Neural progenitor cell (in vitro differentiated cells): ENCODE measurements around the gene OTULIN. TPM values are rescaled to one million over a fixed set of nuclear protein-coding genes. Genes with fewer than 3 reads are reported as not detected.

Experiments used
- DNase-seq: peaks from one replicate; pipeline ENCODE4 v3.0.0-alpha.2; 2016; ENCODE audit warnings: low spot score
- H2AFZ ChIP-seq: fragments of 200-600 bp; sonication (generic); replicated peaks from 2 replicates; pipeline ENCODE4 v1.6.1; 2016; ENCODE audit warnings: antibody characterized with exemption
- H3F3A ChIP-seq: fragments of 200-600 bp; sonication (generic); 2 replicates; pipeline ENCODE4 v1.6.1; 2016; ENCODE audit warnings: antibody characterized with exemption, low read depth
- H3K27ac ChIP-seq: fragments of 200-600 bp; sonication (generic); 2 replicates; pipeline ENCODE4 v1.5.1; 2016; ENCODE audit warnings: mild to moderate bottlenecking
- H3K27me3 ChIP-seq: fragments of 200-600 bp; sonication (generic); 2 replicates; pipeline ENCODE4 v1.6.1; 2016; ENCODE audit warnings: mild to moderate bottlenecking, moderate library complexity
- H3K36me3 ChIP-seq: fragments of 200-600 bp; sonication (generic); 2 replicates; pipeline ENCODE4 v1.5.1; 2016
- H3K4me1 ChIP-seq: fragments of 200-600 bp; sonication (generic); 2 replicates; pipeline ENCODE4 v1.6.1; 2016; ENCODE audit warnings: mixed run types
- H3K4me2 ChIP-seq: fragments of 200-600 bp; sonication (generic); 2 replicates; pipeline ENCODE4 v1.6.1; 2016
- H3K4me3 ChIP-seq: fragments of 200-600 bp; sonication (generic); 2 replicates; pipeline ENCODE4 v1.5.1; 2016
- H3K79me2 ChIP-seq: fragments of 200-600 bp; sonication (generic); 2 replicates; pipeline ENCODE4 v1.6.1; 2016; ENCODE audit warnings: low read depth
- H3K9ac ChIP-seq: fragments of 200-600 bp; sonication (generic); 2 replicates; pipeline ENCODE4 v1.6.1; 2016
- H3K9me3 ChIP-seq: fragments of 200-600 bp; sonication (generic); 2 replicates; pipeline ENCODE4 v1.5.1; 2016; ENCODE audit warnings: low read depth
- H4K20me1 ChIP-seq: fragments of 200-600 bp; sonication (generic); 2 replicates; pipeline ENCODE4 v1.6.1; 2016; ENCODE audit warnings: low read depth
- H3K27ac Mint-ChIP-seq: 3 replicates; pipeline ENCODE4 v1.8.0; 2021; ENCODE audit warnings: mixed read lengths
- H3K27me3 Mint-ChIP-seq: 2 replicates; pipeline ENCODE4 v1.8.0; 2022; ENCODE audit warnings: low read depth, mild to moderate bottlenecking, inconsistent platforms, moderate library complexity, mixed read lengths; ENCODE audit not compliant: insufficient read depth
- H3K36me3 Mint-ChIP-seq: 3 replicates; pipeline ENCODE4 v1.8.0; 2021; ENCODE audit warnings: mixed read lengths
- H3K4me1 Mint-ChIP-seq: 3 replicates; pipeline ENCODE4 v1.8.0; 2021; ENCODE audit warnings: mixed read lengths
- H3K4me3 Mint-ChIP-seq: 3 replicates; pipeline ENCODE4 v1.8.0; 2021; ENCODE audit warnings: mild to moderate bottlenecking, moderate library complexity, mixed read lengths
- H3K9me3 Mint-ChIP-seq: 3 replicates; pipeline ENCODE4 v1.8.0; 2020; ENCODE audit warnings: mixed read lengths
- CTCF ChIP-seq: fragments of 200-600 bp; sonication (generic); IDR thresholded peaks from 2 replicates; pipeline ENCODE4 v1.5.1; 2017; ENCODE audit warnings: antibody characterized with exemption, mild to moderate bottlenecking
- EZH2 ChIP-seq: fragments of 200-600 bp; sonication (generic); IDR thresholded peaks from 2 replicates; pipeline ENCODE4 v1.6.1; 2017; ENCODE audit warnings: antibody characterized with exemption, mild to moderate bottlenecking, moderate library complexity
- EZH2phosphoT487 ChIP-seq: fragments of 200-600 bp; sonication (generic); IDR thresholded peaks from 2 replicates; pipeline ENCODE4 v1.6.1; 2017; ENCODE audit warnings: antibody characterized with exemption
- total RNA-seq: library from RNA; depleted of rRNA; stranded (reverse); fragments of >200 nt; gene quantifications from 2 replicates; pipeline ENCODE4 v1.2.3, GENCODE V29; 2015; ENCODE audit warnings: low replicate concordance

Gene OTULIN
- total RNA-seq, 1 donor from 2014 or later, result 23.1 TPM

GRCh38 chr5:14701556-14701955, 37.0 kb downstream of the OTULIN start:
- no peaks in the 10 kb centered on the region for H3K4me1 Mint-ChIP-seq
- no peak for DNase-seq
- peaks cover 2% of the 10 kb centered on the region for H3K27me3 Mint-ChIP-seq
- H3K9ac ChIP-seq, result no peak overlapping the region
- no peaks in the 10 kb centered on the region for H3K27me3 ChIP-seq
- no peaks in the 10 kb centered on the region for H3K4me1 ChIP-seq
- H4K20me1 ChIP-seq, result no peaks in the 10 kb centered on the region
- no peak overlapping the region for H3K27ac Mint-ChIP-seq
- no peak overlapping the region for H3K4me3 ChIP-seq
- H3K36me3 Mint-ChIP-seq, result peaks cover 31% of the 10 kb centered on the region
- no peak overlapping the region for H3K4me2 ChIP-seq
- H3K27ac ChIP-seq, result no peak overlapping the region
- no peak overlapping the region for H3K4me3 Mint-ChIP-seq
- H2AFZ ChIP-seq, result no peak overlapping the region
- H3K36me3 ChIP-seq, result no peaks in the 10 kb centered on the region
- no peaks in the 10 kb centered on the region for H3K9me3 Mint-ChIP-seq
- H3F3A ChIP-seq, result no peaks in the 10 kb centered on the region
- H3K9me3 ChIP-seq, result no peaks in the 10 kb centered on the region
- no peaks in the 10 kb centered on the region for H3K79me2 ChIP-seq
- no peak for TF ChIP-seq EZH2
- no peak for TF ChIP-seq CTCF
- no peak for TF ChIP-seq EZH2phosphoT487

- Mint-ChIP-seq H3K36me3 (peaks cover 32% of the 10 kb centered on the region), H3K27ac (no peak overlapping the region), H3K27me3 (peaks cover 2% of the 10 kb centered on the region), H3K4me3 (no peak overlapping the region), H3K4me1 (no peaks in the 10 kb centered on the region), H3K9me3 (no peaks in the 10 kb centered on the region)
- no peaks in the 10 kb centered on the region for H3K36me3 ChIP-seq
- no peaks in the 10 kb centered on the region for H3K4me1 ChIP-seq
- H3K9ac ChIP-seq, result no peak overlapping the region
- no peaks in the 10 kb centered on the region for H3K27me3 ChIP-seq
- H3K4me2 ChIP-seq, result no peak overlapping the region
- H3K27ac ChIP-seq, result no peak overlapping the region
- no peak for DNase-seq
- H3K79me2 ChIP-seq, result no peaks in the 10 kb centered on the region
- no peaks in the 10 kb centered on the region for H3F3A ChIP-seq
- H3K9me3 ChIP-seq, result no peaks in the 10 kb centered on the region
- no peak overlapping the region for H2AFZ ChIP-seq
- TF ChIP-seq EZH2phosphoT487 (no peak), EZH2 (no peak), CTCF (no peak)
- H4K20me1 ChIP-seq, result no peaks in the 10 kb centered on the region
- no peak overlapping the region for H3K4me3 ChIP-seq
Measured at GRCh38 chr5:14702238-14702839, 37.8 kb downstream of the OTULIN start.

GRCh38 chr5:14705556-14705955, 41.0 kb downstream of the OTULIN start:
- Histone ChIP-seq H3K36me3 (no peaks in the 10 kb centered on the region), H3K9me3 (no peaks in the 10 kb centered on the region), H3K4me1 (no peaks in the 10 kb centered on the region), H3K4me2 (no peak overlapping the region), H3F3A (no peaks in the 10 kb centered on the region), H3K79me2 (no peaks in the 10 kb centered on the region), H3K9ac (no peak overlapping the region), H4K20me1 (no peaks in the 10 kb centered on the region), H3K27ac (no peak overlapping the region), H2AFZ (no peak overlapping the region), H3K27me3 (no peaks in the 10 kb centered on the region), H3K4me3 (no peak overlapping the region)
- Mint-ChIP-seq H3K27me3 (peaks cover 2% of the 10 kb centered on the region), H3K27ac (no peak overlapping the region), H3K36me3 (peaks cover 31% of the 10 kb centered on the region), H3K4me1 (no peaks in the 10 kb centered on the region), H3K9me3 (no peaks in the 10 kb centered on the region), H3K4me3 (no peak overlapping the region)
- DNase-seq, result no peak
- TF ChIP-seq CTCF (no peak), EZH2 (no peak), EZH2phosphoT487 (no peak)
